Measurements from ENCODE around the gene GRIK5. TPM values are rescaled to one million over a fixed set of nuclear protein-coding genes. Genes with fewer than 3 reads are reported as not detected.
"Not testable (repeated sequence)": the region's sequence is repeated elsewhere in the genome, so short reads cannot be mapped to it uniquely, and the experiment has no call there.

The GRIK5 gene
- total and polyA plus RNA-seq, 4 donors = 13.1 to 83.2 (median 48.2) TPM

DNA sequence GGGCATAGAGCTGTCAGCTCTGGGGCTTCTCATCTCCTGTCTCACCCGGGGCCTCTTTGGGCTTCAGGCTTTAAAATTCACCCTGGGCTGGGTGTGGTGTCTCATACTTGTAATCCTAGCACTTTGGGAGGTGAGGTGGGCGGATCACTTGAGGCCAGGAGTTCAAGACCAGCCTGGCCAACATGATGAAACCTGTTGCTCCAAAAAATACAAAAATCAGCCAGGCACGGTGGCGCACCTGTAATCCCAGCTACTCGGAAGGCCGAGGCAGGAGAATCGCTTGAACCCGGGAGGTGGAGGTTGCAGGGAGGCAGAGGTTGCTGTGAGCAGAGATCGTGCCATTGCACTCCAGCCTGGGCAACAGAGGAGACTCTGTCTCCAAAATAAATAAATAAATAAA, 29.5 kb downstream of the GRIK5 start:
- not testable (repeated sequence) for H3K4me1 ChIP-seq (ENCODE audit: control insufficient read depth, insufficient read depth, low read length); H3K27ac ChIP-seq (ENCODE audit: low read depth, low read length); DNase-seq (ENCODE audit: low read depth in 4 of 6, low spot score in 6 of 6); H3K4me3 ChIP-seq (ENCODE audit: low read depth, low read length); H3K27me3 ChIP-seq (ENCODE audit: control insufficient read depth, insufficient read depth, low read length); H3K9me3 ChIP-seq (ENCODE audit: control insufficient read depth, insufficient read depth, low read length)
- 100% methylated on average over 1 of the region's 9 CpGs for WGBS (ENCODE audit: insufficient coverage)
- H3K36me3 ChIP-seq (ENCODE audit: control insufficient read depth, insufficient read depth, low read length) = peaks cover 77% of the 10 kb centered on the region

GRCh38 chr19:42040031-42040430, 30.0 kb downstream of the GRIK5 start:
- Histone ChIP-seq H3K9me3 (ENCODE audit: control insufficient read depth, insufficient read depth, low read length) (no peaks in the 10 kb centered on the region), H3K36me3 (ENCODE audit: control insufficient read depth, insufficient read depth, low read length) (peaks cover 72% of the 10 kb centered on the region), H3K4me3 (ENCODE audit: low read depth, low read length) (no peak overlapping the region), H3K27me3 (ENCODE audit: control insufficient read depth, insufficient read depth, low read length) (no peaks in the 10 kb centered on the region), H3K27ac (ENCODE audit: low read depth, low read length) (no peak overlapping the region), H3K4me1 (ENCODE audit: control insufficient read depth, insufficient read depth, low read length) (no peaks in the 10 kb centered on the region)
- DNase-seq (ENCODE audit: low read depth in 4 of 6, low spot score in 6 of 6) = no peak

- Histone ChIP-seq H3K27me3 (ENCODE audit: control insufficient read depth, insufficient read depth, low read length) (no peaks in the 10 kb centered on the region), H3K36me3 (ENCODE audit: control insufficient read depth, insufficient read depth, low read length) (peaks cover 75% of the 10 kb centered on the region), H3K4me1 (ENCODE audit: control insufficient read depth, insufficient read depth, low read length) (no peaks in the 10 kb centered on the region), H3K9me3 (ENCODE audit: control insufficient read depth, insufficient read depth, low read length) (no peaks in the 10 kb centered on the region), H3K27ac (ENCODE audit: low read depth, low read length) (no peak overlapping the region), H3K4me3 (ENCODE audit: low read depth, low read length) (no peak overlapping the region)
- peak in 1 of 6 donors; percentile 25 for DNase-seq (ENCODE audit: low read depth in 4 of 6, low spot score in 6 of 6)
- 80% methylated on average over 6 of the region's 6 CpGs for WGBS (ENCODE audit: insufficient coverage)
These were observed 31.3 kb downstream of the GRIK5 start for GRCh38 chr19:42038666-42039065.

GRCh38 chr19:42037649-42038048, 32.4 kb downstream of the GRIK5 start:
- H3K9me3 ChIP-seq (ENCODE audit: control insufficient read depth, insufficient read depth, low read length) = no peaks in the 10 kb centered on the region
- WGBS (ENCODE audit: insufficient coverage) = 91% methylated on average over 5 of the region's 5 CpGs
- H3K27ac ChIP-seq (ENCODE audit: low read depth, low read length) = no peak overlapping the region
- H3K4me3 ChIP-seq (ENCODE audit: low read depth, low read length) = no peak overlapping the region
- peaks cover 72% of the 10 kb centered on the region for H3K36me3 ChIP-seq (ENCODE audit: control insufficient read depth, insufficient read depth, low read length)
- H3K4me1 ChIP-seq (ENCODE audit: control insufficient read depth, insufficient read depth, low read length) = peaks cover 4% of the 10 kb centered on the region
- no peak for DNase-seq (ENCODE audit: low read depth in 4 of 6, low spot score in 6 of 6)
- no peaks in the 10 kb centered on the region for H3K27me3 ChIP-seq (ENCODE audit: control insufficient read depth, insufficient read depth, low read length)

- Histone ChIP-seq H3K4me1 (ENCODE audit: control insufficient read depth, insufficient read depth, low read length) (peaks cover 18% of the 10 kb centered on the region), H3K36me3 (ENCODE audit: control insufficient read depth, insufficient read depth, low read length) (peaks cover 48% of the 10 kb centered on the region)
- H3K4me3 ChIP-seq (ENCODE audit: low read depth, low read length); H3K9me3 ChIP-seq (ENCODE audit: control insufficient read depth, insufficient read depth, low read length); H3K27ac ChIP-seq (ENCODE audit: low read depth, low read length); H3K27me3 ChIP-seq (ENCODE audit: control insufficient read depth, insufficient read depth, low read length): not testable (repeated sequence)
- WGBS (ENCODE audit: insufficient coverage) = 17% methylated on average over 2 of the region's 17 CpGs
- peak in 5 of 6 donors; percentile 38 to 89 (median 49) for DNase-seq (ENCODE audit: low read depth in 4 of 6, low spot score in 6 of 6)
These were observed 35.2 kb downstream of the GRIK5 start for GRCh38 chr19:42034640-42035391.

DNA sequence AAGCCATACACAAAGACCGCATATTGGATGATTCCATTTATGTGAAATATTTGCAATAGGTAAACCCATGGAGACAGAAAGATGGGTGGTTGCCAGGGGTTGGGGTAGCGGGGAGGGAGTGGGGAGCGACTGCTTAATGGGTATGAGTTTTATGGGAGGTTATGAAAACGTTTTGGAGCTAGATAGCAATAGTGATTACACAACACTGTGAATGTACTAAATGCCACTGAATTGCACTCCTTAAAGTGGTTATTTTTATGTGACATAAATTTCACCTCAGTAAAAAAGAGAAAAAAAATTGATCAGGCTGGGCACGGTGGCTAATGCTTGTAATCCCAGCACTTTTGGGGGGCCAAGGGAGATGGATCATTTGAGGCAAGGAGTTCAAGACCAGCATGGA, 36.6 kb downstream of the GRIK5 start:
- peaks cover 44% of the 10 kb centered on the region for H3K36me3 ChIP-seq (ENCODE audit: control insufficient read depth, insufficient read depth, low read length)
- 79% methylated on average over 3 of the region's 5 CpGs for WGBS (ENCODE audit: insufficient coverage)
- peaks cover 18% of the 10 kb centered on the region for H3K4me1 ChIP-seq (ENCODE audit: control insufficient read depth, insufficient read depth, low read length)
- no peak for DNase-seq (ENCODE audit: low read depth in 4 of 6, low spot score in 6 of 6)
- no peaks in the 10 kb centered on the region for H3K27me3 ChIP-seq (ENCODE audit: control insufficient read depth, insufficient read depth, low read length)
- H3K9me3 ChIP-seq (ENCODE audit: control insufficient read depth, insufficient read depth, low read length) = no peaks in the 10 kb centered on the region
- H3K27ac ChIP-seq (ENCODE audit: low read depth, low read length) = no peak overlapping the region
- H3K4me3 ChIP-seq (ENCODE audit: low read depth, low read length) = no peak overlapping the region

GRCh38 chr19:42032431-42032830, 37.6 kb downstream of the GRIK5 start:
- DNase-seq (ENCODE audit: low read depth in 4 of 6, low spot score in 6 of 6) = peak in 5 of 6 donors; percentile 24 to 91 (median 55)
- Histone ChIP-seq H3K27ac (ENCODE audit: low read depth, low read length) (no peak overlapping the region), H3K36me3 (ENCODE audit: control insufficient read depth, insufficient read depth, low read length) (peaks cover 43% of the 10 kb centered on the region), H3K4me1 (ENCODE audit: control insufficient read depth, insufficient read depth, low read length) (peaks cover 18% of the 10 kb centered on the region), H3K9me3 (ENCODE audit: control insufficient read depth, insufficient read depth, low read length) (no peaks in the 10 kb centered on the region), H3K27me3 (ENCODE audit: control insufficient read depth, insufficient read depth, low read length) (no peaks in the 10 kb centered on the region), H3K4me3 (ENCODE audit: low read depth, low read length) (no peak overlapping the region)
- WGBS (ENCODE audit: insufficient coverage) = 11% methylated on average over 5 of the region's 5 CpGs

DNA sequence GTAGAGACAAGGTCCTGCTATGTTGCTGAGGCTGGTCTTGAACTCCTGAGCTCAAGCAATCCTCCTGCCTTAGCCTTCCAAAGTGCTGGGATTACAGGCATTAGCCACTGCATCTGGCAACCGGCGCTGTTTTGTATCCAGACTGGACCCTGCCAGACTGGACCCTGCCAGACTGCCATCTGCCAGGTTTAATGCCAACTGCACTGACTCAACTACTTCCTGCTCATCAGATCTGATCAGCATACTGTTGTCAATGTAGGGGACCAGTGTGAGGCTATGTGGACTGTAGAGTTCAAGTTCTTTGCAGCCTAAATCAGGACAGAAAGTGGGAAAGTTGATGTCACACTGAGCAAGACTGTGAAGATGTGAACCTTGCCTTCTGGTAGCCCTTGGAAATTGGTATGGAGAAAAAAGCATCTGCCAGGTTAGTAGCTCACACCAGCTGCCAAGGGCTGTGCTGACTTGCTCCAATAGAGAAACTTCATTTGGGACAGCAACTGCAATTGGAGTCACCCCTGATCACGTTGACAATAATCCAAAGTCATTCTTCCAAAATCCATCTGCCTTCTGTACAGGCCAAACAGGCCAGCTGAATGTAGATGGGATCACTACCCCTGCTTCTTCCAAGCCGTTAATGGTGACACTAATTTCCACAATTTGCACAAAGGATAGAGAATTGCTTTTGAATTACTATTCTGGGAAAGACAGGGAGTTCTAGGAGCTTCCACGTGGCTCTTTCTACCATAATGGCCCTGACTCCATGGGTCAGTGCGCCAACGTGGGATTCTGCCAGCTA, 39.2 kb downstream of the GRIK5 start:
- no peak overlapping the region for H3K4me3 ChIP-seq (ENCODE audit: low read depth, low read length)
- peak in 4 of 6 donors; percentile 9 to 70 (median 38) for DNase-seq (ENCODE audit: low read depth in 4 of 6, low spot score in 6 of 6)
- H3K36me3 ChIP-seq (ENCODE audit: control insufficient read depth, insufficient read depth, low read length) = peaks cover 46% of the 10 kb centered on the region
- H3K27me3 ChIP-seq (ENCODE audit: control insufficient read depth, insufficient read depth, low read length) = no peaks in the 10 kb centered on the region
- H3K9me3 ChIP-seq (ENCODE audit: control insufficient read depth, insufficient read depth, low read length) = no peaks in the 10 kb centered on the region
- H3K4me1 ChIP-seq (ENCODE audit: control insufficient read depth, insufficient read depth, low read length) = peaks cover 18% of the 10 kb centered on the region
- 65% methylated on average over 5 of the region's 7 CpGs for WGBS (ENCODE audit: insufficient coverage)
- no peak overlapping the region for H3K27ac ChIP-seq (ENCODE audit: low read depth, low read length)

GRCh38 chr19:42028304-42029216, 41.4 kb downstream of the GRIK5 start:
- peaks cover 58% of the 10 kb centered on the region for H3K36me3 ChIP-seq (ENCODE audit: control insufficient read depth, insufficient read depth, low read length)
- DNase-seq (ENCODE audit: low read depth in 4 of 6, low spot score in 6 of 6) = no peak
- peaks cover 29% of the 10 kb centered on the region for H3K4me1 ChIP-seq (ENCODE audit: control insufficient read depth, insufficient read depth, low read length)
- WGBS (ENCODE audit: insufficient coverage) = 70% methylated on average over 5 of the region's 8 CpGs
- H3K4me3 ChIP-seq (ENCODE audit: low read depth, low read length) = no peak overlapping the region
- no peaks in the 10 kb centered on the region for H3K27me3 ChIP-seq (ENCODE audit: control insufficient read depth, insufficient read depth, low read length)
- no peak overlapping the region for H3K27ac ChIP-seq (ENCODE audit: low read depth, low read length)
- H3K9me3 ChIP-seq (ENCODE audit: control insufficient read depth, insufficient read depth, low read length) = no peaks in the 10 kb centered on the region

All from spinal cord (tissue), 10 donors.